Measurements from ENCODE around the gene NPIPB6. TPM values are rescaled to one million over a fixed set of nuclear protein-coding genes. Genes with fewer than 3 reads are reported as not detected.
"Not testable (repeated sequence)": the region's sequence is repeated elsewhere in the genome, so short reads cannot be mapped to it uniquely, and the experiment has no call there.

NPIPB6 gene
- 0.48 TPM for total RNA-seq
- long read RNA-seq, result 0 reads

DNA sequence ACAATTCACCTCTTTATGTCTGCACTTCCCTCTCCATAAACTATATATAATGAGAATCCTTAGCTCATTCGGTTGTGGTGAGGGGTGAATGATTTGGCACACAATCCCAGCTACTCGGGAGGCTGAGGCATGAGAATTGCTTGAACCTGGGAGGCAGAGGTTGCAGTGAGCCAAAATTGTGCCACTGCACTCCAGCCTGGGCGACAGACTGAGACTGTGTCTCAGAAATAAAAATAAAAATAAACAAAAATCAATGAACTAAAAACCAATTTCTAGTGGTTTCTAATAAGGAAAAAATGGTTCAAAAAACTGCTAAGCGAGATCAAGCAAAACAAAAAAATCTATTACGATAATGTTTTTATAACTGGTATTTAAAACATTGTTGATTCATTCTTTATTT lies at the start of gene NPIPB6:
NPIPB6 (minus strand) TSS at position 101 of the 400 bp plus-strand sequence. CDS start 686 bp downstream, outside the sequence.
- intact Hi-C loops (cut with DNase I); DNase-seq; ATAC-seq (ENCODE audit: poor library complexity): not testable (repeated sequence)

GRCh38 chr16:28403220-28404072 lies 40.1 kb upstream of the NPIPB6 start, which contains the start of gene EIF3CL:
Gene EIF3CL, minus strand, starts transcription at chr16:28403841. Its CDS starts 223 bp downstream, at chr16:28403618.
- DNase-seq; intact Hi-C loops (cut with DNase I): not testable (repeated sequence)
- peak; percentile 100 for ATAC-seq (ENCODE audit: poor library complexity)

DNA sequence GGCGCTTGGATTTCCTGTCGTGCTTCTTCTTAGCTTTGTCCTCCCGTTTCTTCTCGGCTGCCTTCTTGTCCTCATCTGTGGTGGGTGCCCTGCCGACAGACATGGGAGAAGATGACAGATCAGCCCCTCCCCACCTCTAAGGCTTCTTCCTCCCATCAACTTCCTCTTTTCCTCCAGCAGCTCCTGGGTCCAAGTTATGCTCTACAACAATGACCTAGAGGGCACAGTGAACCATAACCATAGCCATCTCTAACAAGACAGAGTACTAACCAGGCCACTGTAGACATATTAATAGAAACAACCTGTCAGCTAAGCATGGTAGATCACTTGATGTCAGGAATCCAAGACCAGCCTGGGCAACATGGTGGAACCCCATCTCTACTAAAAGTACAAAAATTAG lies 28.7 kb upstream of the NPIPB6 start:
- DNase-seq; intact Hi-C loops (cut with DNase I); ATAC-seq (ENCODE audit: poor library complexity): not testable (repeated sequence)

- intact Hi-C loops (cut with DNase I); DNase-seq: not testable (repeated sequence)
- peak; percentile 85 for ATAC-seq (ENCODE audit: poor library complexity)
Observed at GRCh38 chr16:28382177-28382867, 19.0 kb upstream of the NPIPB6 start.

GRCh38 chr16:28377822-28378221 lies 14.5 kb upstream of the NPIPB6 start:
- intact Hi-C loops (cut with DNase I); DNase-seq; ATAC-seq (ENCODE audit: poor library complexity): not testable (repeated sequence)

DNA sequence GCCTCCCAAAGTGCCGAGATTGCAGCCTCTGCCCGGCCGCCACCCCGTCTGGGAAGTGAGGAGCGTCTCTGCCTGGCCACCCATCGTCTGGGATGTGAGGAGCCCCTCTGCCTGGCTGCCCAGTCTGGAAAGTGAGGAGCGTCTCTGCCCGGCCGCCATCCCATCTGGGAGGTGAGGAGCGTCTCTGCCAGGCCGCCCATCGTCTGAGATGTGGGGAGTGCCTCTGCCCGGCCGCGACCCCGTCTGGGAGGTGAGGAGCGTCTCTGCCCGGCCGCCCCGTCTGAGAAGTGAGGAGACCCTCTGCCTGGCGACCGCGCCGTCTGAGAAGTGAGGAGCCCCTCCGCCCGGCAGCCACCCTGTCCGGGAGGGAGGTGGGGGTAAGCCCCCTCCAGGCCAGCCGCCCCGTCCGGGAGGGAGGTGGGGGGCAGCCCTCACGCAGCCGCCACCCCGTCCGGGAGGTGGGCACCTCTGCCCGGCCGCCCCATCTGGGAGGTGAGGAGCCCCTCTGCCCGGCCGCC lies 13.9 kb upstream of the NPIPB6 start:
- intact Hi-C loops (cut with DNase I); ATAC-seq (ENCODE audit: poor library complexity); DNase-seq: not testable (repeated sequence)

DNA sequence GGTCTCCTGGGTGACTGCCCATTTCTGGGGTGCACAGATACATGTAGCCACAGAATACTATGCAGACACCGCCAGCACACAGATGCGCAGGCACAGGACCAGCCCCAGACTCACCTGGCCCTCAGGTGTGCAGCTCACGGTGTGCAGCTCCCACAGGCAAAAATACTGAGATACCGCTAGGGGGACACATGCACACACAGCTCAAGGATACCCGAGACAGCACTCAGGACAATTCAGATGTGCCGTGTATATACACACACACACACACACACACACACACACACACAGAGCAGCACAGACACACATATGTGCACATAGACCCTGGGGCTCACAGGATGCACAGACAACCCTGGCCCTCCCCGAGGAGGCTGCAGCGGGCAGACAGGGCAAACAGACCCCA lies 11.8 kb upstream of the NPIPB6 start:
- peak; percentile 53 for ATAC-seq (ENCODE audit: poor library complexity)
- DNase-seq; intact Hi-C loops (cut with DNase I): not testable (repeated sequence)

DNA sequence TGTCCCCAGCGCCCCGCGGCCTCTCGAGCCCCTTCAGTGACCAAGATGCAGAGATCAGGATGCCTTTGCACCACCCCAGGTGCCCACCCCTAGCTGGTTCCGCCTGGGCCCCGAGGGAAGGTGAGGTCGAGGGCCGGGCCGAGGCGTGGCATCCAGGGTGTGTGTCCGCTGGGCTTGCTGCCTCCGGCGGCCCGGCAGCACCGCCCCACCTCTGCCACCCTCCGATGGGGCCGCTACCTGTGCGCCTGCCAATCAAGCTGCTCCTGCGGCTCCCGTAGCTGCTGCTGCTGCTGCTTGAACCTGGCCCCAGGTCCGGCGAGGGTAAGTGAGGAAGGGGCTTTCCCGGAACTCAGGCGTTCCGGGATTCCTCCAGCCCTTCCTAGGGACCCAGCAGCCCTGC lies 11.0 kb upstream of the NPIPB6 start:
- intact Hi-C loops (cut with DNase I); DNase-seq: not testable (repeated sequence)
- peak; percentile 13 for ATAC-seq (ENCODE audit: poor library complexity)

- intact Hi-C loops (cut with DNase I); ATAC-seq (ENCODE audit: poor library complexity); DNase-seq: not testable (repeated sequence)
Observed at GRCh38 chr16:28367926-28368325, 4.6 kb upstream of the NPIPB6 start.

DNA sequence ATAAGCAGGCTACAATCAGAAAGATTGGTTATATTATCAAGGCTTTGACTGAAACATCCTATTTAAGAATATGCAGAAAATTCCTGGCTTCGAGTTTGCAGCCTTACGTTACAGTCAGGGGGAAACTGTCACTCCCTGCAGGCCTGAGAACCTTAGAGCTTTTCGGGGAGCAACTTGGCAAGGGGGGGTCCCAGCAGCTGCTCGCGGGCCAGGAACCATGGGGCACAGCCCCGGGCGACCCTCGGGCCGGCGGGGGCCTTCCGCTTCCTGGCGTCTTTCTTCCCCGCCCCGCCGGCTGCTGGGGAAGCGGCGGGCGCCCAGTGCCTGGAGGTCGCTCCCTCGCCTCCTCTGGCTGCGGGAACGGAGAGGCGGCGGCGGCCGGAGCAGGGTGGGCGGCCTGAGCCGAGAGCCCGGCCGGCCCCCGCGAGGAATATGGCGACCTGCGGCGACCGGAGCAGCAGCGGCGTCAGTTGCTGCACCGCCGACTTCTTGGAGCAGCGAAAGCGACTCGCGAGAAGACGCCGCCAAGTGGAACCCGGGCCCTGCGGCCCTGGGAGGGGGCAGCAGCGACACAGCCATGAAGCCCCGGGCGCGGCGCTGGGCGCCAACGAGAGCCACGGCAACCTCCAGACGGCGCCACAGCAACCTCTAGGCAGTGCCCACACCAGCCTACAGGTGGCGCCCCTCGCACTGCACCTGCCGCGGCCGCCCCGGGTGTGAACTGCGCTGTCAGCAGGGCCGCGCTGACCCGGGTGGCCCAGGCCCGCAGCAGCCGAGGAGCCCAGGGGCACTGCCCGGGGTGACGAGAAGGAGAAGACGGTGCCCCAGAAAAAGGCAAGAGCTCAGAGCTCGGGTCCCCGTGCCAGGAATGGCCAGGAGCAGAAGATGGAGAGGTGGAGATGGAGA lies 1.2 kb upstream of the NPIPB6 start:
- peak; percentile 99 for ATAC-seq (ENCODE audit: poor library complexity)
- DNase-seq; intact Hi-C loops (cut with DNase I): not testable (repeated sequence)

GRCh38 chr16:28362600-28362999 lies 708 bp downstream of the NPIPB6 start:
- ATAC-seq (ENCODE audit: poor library complexity); intact Hi-C loops (cut with DNase I); DNase-seq: not testable (repeated sequence)

- intact Hi-C loops (cut with DNase I); ATAC-seq (ENCODE audit: poor library complexity): not testable (repeated sequence)
Observed at GRCh38 chr16:28338230-28338629, 25.1 kb downstream of the NPIPB6 start.

GRCh38 chr16:28336940-28337710 lies 26.2 kb downstream of the NPIPB6 start:
- ATAC-seq (ENCODE audit: poor library complexity); DNase-seq; intact Hi-C loops (cut with DNase I): not testable (repeated sequence)

More at GRCh38 chr16:28338230-28338629, 25.1 kb downstream of the NPIPB6 start:
- not testable (repeated sequence) for DNase-seq

- ATAC-seq (ENCODE audit: poor library complexity); DNase-seq; intact Hi-C loops (cut with DNase I): not testable (repeated sequence)
Observed at GRCh38 chr16:28335678-28336077, 27.6 kb downstream of the NPIPB6 start.

GRCh38 chr16:28332632-28333031 lies 30.7 kb downstream of the NPIPB6 start:
- ATAC-seq (ENCODE audit: poor library complexity); DNase-seq; intact Hi-C loops (cut with DNase I): not testable (repeated sequence)

GRCh38 chr16:28330981-28331380 lies 32.3 kb downstream of the NPIPB6 start:
- intact Hi-C loops (cut with DNase I); ATAC-seq (ENCODE audit: poor library complexity); DNase-seq: not testable (repeated sequence)

DNA sequence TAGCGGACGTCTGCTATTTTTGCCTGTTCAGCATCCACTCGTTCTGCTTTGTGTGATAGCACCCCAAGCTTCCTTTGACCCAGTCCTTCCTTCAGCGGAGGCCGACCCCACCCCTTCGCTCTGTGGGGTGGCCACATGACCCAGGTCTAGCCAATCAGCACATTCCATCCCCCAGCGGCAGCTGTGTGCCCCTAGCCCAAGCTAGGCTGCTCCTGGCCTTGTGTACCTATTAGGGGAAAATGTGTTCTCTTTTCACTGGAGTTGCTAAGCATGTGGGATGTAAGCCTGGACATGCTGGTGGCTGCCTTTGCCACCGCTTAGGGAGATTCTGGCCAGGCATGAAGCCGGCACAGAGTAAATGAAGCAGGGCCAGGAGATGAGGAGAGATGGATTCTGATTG lies 33.1 kb downstream of the NPIPB6 start:
- DNase-seq; intact Hi-C loops (cut with DNase I); ATAC-seq (ENCODE audit: poor library complexity): not testable (repeated sequence)

Measured in Right ventricle myocardium superior (tissue), 1 donor.